H1 (cell line): ENCODE measurements around the gene CHRDL2. TPM values are rescaled to one million over a fixed set of nuclear protein-coding genes. Genes with fewer than 3 reads are reported as not detected.

Experiments
- CTCF ChIA-PET: fragments of 300-600 bp; sonication (Branson Sonifier 250); formaldehyde crosslinking; loops from one replicate; lab custom pipeline; 2021; ENCODE audit not compliant: partially characterized antibody; lab: Charles Lee
- POLR2A ChIA-PET: fragments of 300-600 bp; sonication (Branson Sonifier 250); formaldehyde crosslinking; loops from one replicate; lab custom pipeline; 2021; ENCODE audit warnings: inconsistent platforms; ENCODE audit not compliant: partially characterized antibody; lab: Charles Lee
- DNase-seq, 2 experiments: peaks; one replicate each; pipeline versions ENCODE4 v3.0.0 to v3.0.0-alpha.2; 2010 to 2022; ENCODE audit warnings: low spot score in 2 of 2, low read depth in 1 of 2, mixed read lengths in 1 of 2
- FAIRE-seq: peaks from 2 replicates; lab custom pipeline; 2011; peaks lifted over from hg19 to GRCh38; lab: Jason Lieb, UNC
- H2AFZ ChIP-seq: 2 replicates; pipeline ENCODE4 v1.8.1; 2012; ENCODE audit warnings: low read length, inconsistent platforms
- H2AK5ac ChIP-seq: 2 replicates; pipeline ENCODE4 v1.6.1; 2013; ENCODE audit warnings: low read depth, low read length
- H2BK120ac ChIP-seq: replicated peaks from 2 replicates; pipeline ENCODE3; 2013; ENCODE audit warnings: low read depth, low read length, inconsistent platforms
- H2BK12ac ChIP-seq: 2 replicates; pipeline ENCODE4 v1.6.1; 2013; ENCODE audit warnings: low read depth, low read length
- H2BK15ac ChIP-seq: 2 replicates; pipeline ENCODE4 v1.6.1; 2013; ENCODE audit warnings: low read length
- H2BK20ac ChIP-seq: 2 replicates; pipeline ENCODE4 v1.6.1; 2013; ENCODE audit warnings: low read length
- H2BK5ac ChIP-seq: 2 replicates; pipeline ENCODE4 v1.6.1; 2013; ENCODE audit warnings: low read depth, low read length
- H3K14ac ChIP-seq: 2 replicates; pipeline ENCODE4 v1.6.1; 2013; ENCODE audit warnings: inconsistent platforms; ENCODE audit not compliant: insufficient read length
- H3K18ac ChIP-seq: 2 replicates; pipeline ENCODE4 v1.6.1; 2013; ENCODE audit warnings: low read length; ENCODE audit errors: extremely low read depth
- H3K23ac ChIP-seq: 2 replicates; pipeline ENCODE4 v1.6.1; 2013; ENCODE audit warnings: inconsistent platforms; ENCODE audit not compliant: insufficient read length
- H3K23me2 ChIP-seq: 2 replicates; pipeline ENCODE4 v1.6.1; 2013; ENCODE audit warnings: low read depth, low read length
- H3K27ac ChIP-seq: 2 replicates; pipeline ENCODE4 v1.6.1; 2011; ENCODE audit warnings: low read depth, low read length, inconsistent platforms
- H3K27me3 ChIP-seq, 4 experiments: replicated peaks in 1 of 4; 1 replicate in 1 of 4; 2 replicates in 3 of 4; pipeline versions ENCODE4 v1.6.1 to v1.8.1; 2011 to 2013; ENCODE audit warnings: low read length in 3 of 4, mild to moderate bottlenecking in 3 of 4, inconsistent platforms in 2 of 4, mixed read lengths in 2 of 4, moderate library complexity in 1 of 4; ENCODE audit not compliant: control insufficient read depth in 3 of 4, insufficient read depth in 3 of 4; ENCODE audit errors: extremely low read depth in 1 of 4
- H3K36me3 ChIP-seq, 4 experiments: 2 replicates each; pipeline versions ENCODE4 v1.6.1 to v1.8.1; 2011 to 2013; ENCODE audit warnings: mild to moderate bottlenecking in 4 of 4, low read length in 3 of 4, moderate library complexity in 2 of 4, control low read depth in 1 of 4, inconsistent platforms in 1 of 4; ENCODE audit not compliant: insufficient read depth in 4 of 4, control insufficient read depth in 2 of 4
- H3K4ac ChIP-seq: replicated peaks from 2 replicates; pipeline ENCODE3; 2013; ENCODE audit warnings: low read length, low read depth, mixed read lengths, inconsistent platforms; ENCODE audit not compliant: insufficient read length
- H3K4me1 ChIP-seq, 4 experiments: replicated peaks in 1 of 4; 1 replicate in 1 of 4; 2 replicates in 3 of 4; pipeline versions ENCODE4 v1.6.1 to v1.8.1; 2011 to 2013; ENCODE audit warnings: low read length in 3 of 4, inconsistent platforms in 2 of 4, mixed read lengths in 1 of 4; ENCODE audit not compliant: insufficient read depth in 4 of 4, control insufficient read depth in 3 of 4
- H3K4me2 ChIP-seq, 2 experiments: 2 replicates each; pipeline versions ENCODE4 v1.6.1 to v1.8.1; 2011 to 2013; ENCODE audit warnings: low read depth in 2 of 2, low read length in 2 of 2, control low read depth in 1 of 2, inconsistent platforms in 1 of 2, mild to moderate bottlenecking in 1 of 2; ENCODE audit not compliant: insufficient read depth in 1 of 2
- H3K4me3 ChIP-seq, 4 experiments: fragments of 200-600, 300-600 bp in 1 of 4; sonication (generic), shearing (Covaris generic), sonication (Bioruptor Twin) in 1 of 4; 2 replicates each; pipeline versions ENCODE4 v1.5.1 to v1.8.1; 2011 to 2016; ENCODE audit warnings: low read length in 4 of 4, low read depth in 3 of 4, control low read depth in 2 of 4, inconsistent platforms in 2 of 4, mild to moderate bottlenecking in 2 of 4, mixed read lengths in 1 of 4, moderate library complexity in 1 of 4; ENCODE audit not compliant: insufficient read depth in 2 of 4; ENCODE audit errors: extremely low read depth in 1 of 4
- H3K56ac ChIP-seq: replicated peaks from 2 replicates; pipeline ENCODE3; 2013; ENCODE audit warnings: low read depth, mild to moderate bottlenecking, mixed read lengths, low read length, inconsistent platforms; ENCODE audit not compliant: insufficient read length
- H3K79me1 ChIP-seq: 2 replicates; pipeline ENCODE4 v1.6.1; 2013; ENCODE audit warnings: low read depth, low read length, control low read depth
- H3K79me2 ChIP-seq, 2 experiments: 2 replicates each; pipeline versions ENCODE4 v1.6.1 to v1.8.1; 2012 to 2013; ENCODE audit warnings: low read length in 2 of 2, mild to moderate bottlenecking in 2 of 2, inconsistent platforms in 1 of 2; ENCODE audit not compliant: insufficient read depth in 2 of 2, control insufficient read depth in 1 of 2
- H3K9ac ChIP-seq, 4 experiments: replicated peaks in 1 of 4; 1 replicate in 1 of 4; 2 replicates in 3 of 4; pipeline versions ENCODE4 v1.6.1 to v1.8.1; 2011 to 2013; ENCODE audit warnings: low read depth in 3 of 4, low read length in 3 of 4, control low read depth in 2 of 4, mild to moderate bottlenecking in 2 of 4, moderate library complexity in 2 of 4, inconsistent platforms in 1 of 4; ENCODE audit errors: extremely low read depth in 1 of 4
- H3K9me3 ChIP-seq, 2 experiments: 2 replicates each; pipeline versions ENCODE4 v1.6.1 to v1.8.1; 2012 to 2013; ENCODE audit warnings: mild to moderate bottlenecking in 2 of 2, moderate library complexity in 2 of 2, control low read depth in 1 of 2, inconsistent platforms in 1 of 2, low read depth in 1 of 2, low read length in 1 of 2, mixed read lengths in 1 of 2; ENCODE audit not compliant: insufficient read depth in 2 of 2
- H4K20me1 ChIP-seq, 2 experiments: replicated peaks in 1 of 2; 2 replicates each; pipeline versions ENCODE3 to v1.8.1; 2011 to 2013; ENCODE audit warnings: inconsistent platforms in 2 of 2, low read length in 2 of 2, mild to moderate bottlenecking in 1 of 2; ENCODE audit not compliant: insufficient read depth in 2 of 2, control insufficient read depth in 1 of 2
- H4K5ac ChIP-seq: 2 replicates; pipeline ENCODE4 v1.6.1; 2013; ENCODE audit warnings: low read length, low read depth, mixed read lengths, inconsistent platforms; ENCODE audit not compliant: insufficient read length
- H4K8ac ChIP-seq: 2 replicates; pipeline ENCODE4 v1.8.0; 2013; ENCODE audit warnings: mild to moderate bottlenecking, moderate library complexity, low read length, inconsistent platforms; ENCODE audit not compliant: insufficient read depth; ENCODE audit errors: extremely low read depth
- H4K91ac ChIP-seq: replicated peaks from 2 replicates; pipeline ENCODE3; 2013; ENCODE audit warnings: low read length, mixed read lengths, inconsistent platforms; ENCODE audit not compliant: insufficient read length
- PHF8 ChIP-seq: fragments of 200-600 bp; sonication (generic); conservative IDR thresholded peaks from 2 replicates; pipeline ENCODE4 v1.7.1; 2012; ENCODE audit warnings: low read depth, mild to moderate bottlenecking, inconsistent platforms, low read length, moderate library complexity
- WGBS, 2 experiments: shearing (Covaris generic) in 1 of 2; methylation state at CpG; one replicate each; pipeline versions ENCODE4 v1.1.6 to v1.1.7; 2013 to 2015; ENCODE audit warnings: low lambda C conversion rate in 2 of 2, mixed read lengths in 2 of 2, inconsistent platforms in 1 of 2, low coverage in 1 of 2, missing lambda C conversion rate in 1 of 2; ENCODE audit not compliant: insufficient replicate concordance in 2 of 2, insufficient coverage in 1 of 2, insufficient read length in 1 of 2; ENCODE audit errors: extremely low coverage in 1 of 2, missing lambda C conversion rate in 1 of 2; 5-methylcytosine and 5-hydroxymethylcytosine counted together
- polyA plus RNA-seq, 7 experiments: library from polyadenylated mRNA; depleted of rRNA in 3 of 7; stranded (reverse) in 5 of 7; unstranded in 2 of 7; fragments of >200 nt in 5 of 7; fragments of 200-250 nt in 2 of 7; gene quantifications; 1 replicate in 5 of 7; 2 replicates in 1 of 7; 4 replicates in 1 of 7; pipeline versions ENCODE4 v1.2.1 to v1.2.3, GENCODE V29; 2011 to 2013; ENCODE audit warnings: missing spikeins in 2 of 7, mixed read lengths in 2 of 7
- total RNA-seq: library from RNA; stranded (reverse); fragmentation: NEBNext Ultra II Directional; extraction: Animal tissue kit (Norgen Biotek cat#: 25700); gene quantifications from 2 replicates; pipeline ENCODE4 v1.2.1, GENCODE V29; 2021
- TF ChIP-seq, protein P1 (sequence below): IDR thresholded peaks from 2 replicates; pipeline ENCODE4 v1.6.1; 2011; ENCODE audit warnings: low read length, improper control_type of control experiment

Gene CHRDL2
- total and polyA plus RNA-seq, 2 of the 8 experiments (the other 6 are each of a cell fraction or from before 2014, with no cell fraction given), result 0.26 to 0.48 TPM

GRCh38 chr11:74689666-74690065 is 41.6 kb downstream of the CHRDL2 start:
- H3K36me3 ChIP-seq, result no peaks in the 10 kb centered on the region
- no peaks in the 10 kb centered on the region; a peak in 1 of 7 replicates for H3K27me3 ChIP-seq
- peaks cover 0 to 3% (median 0%) of the 10 kb centered on the region in 4 experiments; a peak in 1 of 7 replicates for H3K4me1 ChIP-seq
- no peak overlapping the region for H3K4me2 ChIP-seq
- no peak overlapping the region for H2AFZ ChIP-seq
- no peak overlapping the region for H4K91ac ChIP-seq
- H3K14ac ChIP-seq, result no peak overlapping the region
- no peak overlapping the region for H4K8ac ChIP-seq
- no peaks in the 10 kb centered on the region for H3K9me3 ChIP-seq
- H3K27ac ChIP-seq, result no peak overlapping the region
- ChIA-PET POLR2A (no interaction called here), CTCF (interaction anchor here (1.5 to 10.2 kb wide), 2 partner anchors 12 to 36 kb away, joined by 5 to 72 read pairs; no protein-coding TSS in a partner anchor)
- no peaks in the 10 kb centered on the region for H3K23me2 ChIP-seq
- H3K79me1 ChIP-seq, result no peaks in the 10 kb centered on the region
- H3K4me3 ChIP-seq, result no peak overlapping the region
- H2BK12ac ChIP-seq, result no peak overlapping the region
- H3K79me2 ChIP-seq, result no peaks in the 10 kb centered on the region
- no peak overlapping the region for H2BK120ac ChIP-seq
- DNase-seq, result no peak
- H2BK15ac ChIP-seq, result no peak overlapping the region
- no peak overlapping the region for H4K5ac ChIP-seq
- WGBS, 2 experiments, result 90% methylated on average over 4 of the region's 4 CpGs; no CpG with 5 or more reads in 1 of the 2 experiments
- no peak overlapping the region for H2AK5ac ChIP-seq
- H2BK5ac ChIP-seq, result no peak overlapping the region
- no peak overlapping the region for H3K56ac ChIP-seq
- no peak overlapping the region for H3K23ac ChIP-seq
- H3K18ac ChIP-seq, result no peak overlapping the region
- TF ChIP-seq, protein P1, sequence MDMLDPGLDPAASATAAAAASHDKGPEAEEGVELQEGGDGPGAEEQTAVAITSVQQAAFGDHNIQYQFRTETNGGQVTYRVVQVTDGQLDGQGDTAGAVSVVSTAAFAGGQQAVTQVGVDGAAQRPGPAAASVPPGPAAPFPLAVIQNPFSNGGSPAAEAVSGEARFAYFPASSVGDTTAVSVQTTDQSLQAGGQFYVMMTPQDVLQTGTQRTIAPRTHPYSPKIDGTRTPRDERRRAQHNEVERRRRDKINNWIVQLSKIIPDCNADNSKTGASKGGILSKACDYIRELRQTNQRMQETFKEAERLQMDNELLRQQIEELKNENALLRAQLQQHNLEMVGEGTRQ, result no peak
- no peak for TF ChIP-seq PHF8
- no peak overlapping the region for H3K9ac ChIP-seq
- no peak for FAIRE-seq
- no peak overlapping the region for H3K4ac ChIP-seq
- no peak overlapping the region for H2BK20ac ChIP-seq
- no peaks in the 10 kb centered on the region for H4K20me1 ChIP-seq
